HepG2 (cell line): Measurements from ENCODE around the gene JOSD1. TPM values are rescaled to one million over a fixed set of nuclear protein-coding genes. Genes with fewer than 3 reads are reported as not detected.

ENCODE experiments used
- ATAC-seq: fragments of 200-7000 bp; cut with Tn5 transposase; 3 replicates; pipeline ENCODE4 v1.9.1; 2020; ENCODE audit warnings: mild to moderate bottlenecking, moderate library complexity
- BruUV-seq: library from RNA; stranded (reverse); fragments of 400-500 nt; replicated peaks from 2 replicates; lab custom pipeline; 2021; lab: Mats Ljungman, UMichigan
- CTCF ChIA-PET: fragments of 300-600 bp; formaldehyde crosslinking; extraction: SDS; loops from one replicate; lab custom pipeline; 2021; ENCODE audit warnings: low total read pairs, inconsistent platforms, low intra/inter-chr PET ratio; lab: Yijun Ruan, JAX
- POLR2A ChIA-PET: fragments of 350-600 bp; sonication (Branson Sonifier 250); formaldehyde crosslinking; loops from one replicate; lab custom pipeline; 2020; ENCODE audit warnings: antibody characterized with exemption, inconsistent platforms; lab: Yijun Ruan, JAX
- DNase-seq: peaks from one replicate; pipeline ENCODE4 v3.0.0-alpha.2; 2015; ENCODE audit warnings: low spot score
- FAIRE-seq: peaks from 3 replicates; lab custom pipeline; 2011; peaks lifted over from hg19 to GRCh38; lab: Jason Lieb, UNC
- H2AFZ ChIP-seq: one replicate; pipeline ENCODE4 v1.6.1; 2011; ENCODE audit warnings: low read length, inconsistent platforms
- H3K27ac ChIP-seq: fragments of 300-600 bp; 3 replicates; pipeline ENCODE4 v1.8.0; 2011; ENCODE audit warnings: mixed run types, mild to moderate bottlenecking, mixed read lengths, low read length, inconsistent platforms; ENCODE audit not compliant: insufficient read depth; ENCODE audit errors: extremely low read length
- H3K27me3 ChIP-seq, 2 experiments: fragments of 200-600 bp in 1 of 2; 2 replicates in 1 of 2; 3 replicates in 1 of 2; pipeline versions ENCODE4 v1.6.0 to v1.8.0; 2011; ENCODE audit warnings: low read length in 2 of 2, mild to moderate bottlenecking in 2 of 2, moderate library complexity in 2 of 2, inconsistent platforms in 1 of 2; ENCODE audit not compliant: insufficient read depth in 2 of 2, control insufficient read depth in 1 of 2
- H3K36me3 ChIP-seq, 2 experiments: fragments of 200-600 bp in 1 of 2; replicated peaks in 1 of 2; 2 replicates in 1 of 2; 3 replicates in 1 of 2; pipeline versions ENCODE4 v1.5.1 to v1.8.0; 2011; ENCODE audit warnings: low read length in 2 of 2, inconsistent platforms in 1 of 2; ENCODE audit not compliant: insufficient read depth in 2 of 2, control insufficient read depth in 1 of 2
- H3K4me1 ChIP-seq: 2 replicates; pipeline ENCODE4 v1.5.1; 2012; ENCODE audit warnings: low read length, inconsistent platforms; ENCODE audit not compliant: insufficient read depth
- H3K4me2 ChIP-seq: 2 replicates; pipeline ENCODE4 v1.6.0; 2011; ENCODE audit warnings: low read depth, low read length, inconsistent platforms
- H3K4me3 ChIP-seq, 3 experiments: fragments of 200-600 bp in 1 of 3; sonication (generic), shearing (Covaris generic) in 1 of 3; replicated peaks in 1 of 3; 2 replicates each; pipeline ENCODE4 v1.5.1; 2011 to 2016; ENCODE audit warnings: low read length in 3 of 3, inconsistent platforms in 2 of 3, low read depth in 2 of 3, mild to moderate bottlenecking in 2 of 3, control low read depth in 1 of 3, mixed read lengths in 1 of 3; ENCODE audit not compliant: insufficient read depth in 1 of 3
- H3K79me2 ChIP-seq: one replicate; pipeline ENCODE4 v1.6.1; 2011; ENCODE audit warnings: low read length, inconsistent platforms; ENCODE audit not compliant: insufficient read depth
- H3K9ac ChIP-seq: 2 replicates; pipeline ENCODE4 v1.6.0; 2011; ENCODE audit warnings: mild to moderate bottlenecking, low read depth, low read length, inconsistent platforms; ENCODE audit not compliant: insufficient read depth
- H3K9me3 ChIP-seq: 2 replicates; pipeline ENCODE4 v1.5.1; 2012; ENCODE audit warnings: mild to moderate bottlenecking, low read length
- H4K20me1 ChIP-seq: 2 replicates; pipeline ENCODE4 v1.6.0; 2011; ENCODE audit warnings: inconsistent platforms, mild to moderate bottlenecking, low read length, moderate library complexity; ENCODE audit not compliant: insufficient read depth
- FOSL2 ChIP-seq: sonication (generic); formaldehyde crosslinking; IDR thresholded peaks from 2 replicates; pipeline ENCODE4 v1.4.0; 2020; ENCODE audit warnings: missing genetic modification reagents
- KLF12 ChIP-seq: sonication (generic); formaldehyde crosslinking; IDR thresholded peaks from 2 replicates; pipeline ENCODE4 v1.4.0; 2020; ENCODE audit warnings: missing genetic modification reagents, borderline replicate concordance
- KLF6 ChIP-seq: IDR thresholded peaks from 2 replicates; pipeline ENCODE4 v1.8.0; 2016; ENCODE audit warnings: missing biosample characterization, missing genetic modification reagents
- MAFF ChIP-seq: IDR thresholded peaks from 2 replicates; pipeline ENCODE4 v1.6.1; 2011; ENCODE audit warnings: low read depth, low read length, improper control_type of control experiment
- MIER3 ChIP-seq: IDR thresholded peaks from 2 replicates; pipeline ENCODE4 v1.6.1; 2016; ENCODE audit warnings: missing compliant biosample characterization, borderline replicate concordance
- NBN ChIP-seq: fragments of 450-650 bp; conservative IDR thresholded peaks from 2 replicates; pipeline ENCODE4 v1.6.1; 2017
- PCBP2 ChIP-seq: fragments of 200-400 bp; formaldehyde crosslinking; optimal IDR thresholded peaks from 2 replicates; pipeline ENCODE3; 2018; ENCODE audit warnings: low read length, low read depth; ENCODE audit not compliant: poor library complexity, severe bottlenecking
- RBM22 ChIP-seq: fragments of 200-400 bp; formaldehyde crosslinking; optimal IDR thresholded peaks from 2 replicates; pipeline ENCODE3; 2017; ENCODE audit warnings: mild to moderate bottlenecking, low read length, moderate library complexity
- SALL2 ChIP-seq: sonication (generic); formaldehyde crosslinking; IDR thresholded peaks from 2 replicates; pipeline ENCODE4 v1.8.1; 2023; ENCODE audit warnings: mild to moderate bottlenecking, missing genetic modification reagents, inconsistent platforms
- THAP7 ChIP-seq: sonication (generic); formaldehyde crosslinking; IDR thresholded peaks from 2 replicates; pipeline ENCODE4 v1.8.1; 2023; ENCODE audit warnings: mild to moderate bottlenecking, missing genetic modification reagents
- ZNF331 ChIP-seq: sonication (generic); formaldehyde crosslinking; IDR thresholded peaks from 2 replicates; pipeline ENCODE4 v1.4.0; 2020; ENCODE audit warnings: missing genetic modification reagents
- ZNF574 ChIP-seq: sonication (generic); formaldehyde crosslinking; IDR thresholded peaks from 2 replicates; pipeline ENCODE4 v1.4.0; 2020; ENCODE audit warnings: missing genetic modification reagents
- ZNF780A ChIP-seq: sonication (generic); formaldehyde crosslinking; IDR thresholded peaks from 2 replicates; pipeline ENCODE4 v1.8.0; 2022; ENCODE audit warnings: mild to moderate bottlenecking, missing genetic modification reagents, moderate library complexity
- WGBS: methylation state at CpG from one replicate; pipeline ENCODE4 v1.1.6; 2017; ENCODE audit warnings: low lambda C conversion rate; 5-methylcytosine and 5-hydroxymethylcytosine counted together
- in situ Hi-C: cut with HindIII; loops from 2 replicates; pipeline ENCODE4 v1.10.0; 2017; ENCODE audit warnings: low pct_unique_long_range_greater_than_20kb; ENCODE audit not compliant: extremely low pct_ligation_motif_present
- intact Hi-C: fragments of 100-400 bp; cut with micrococcal nuclease; formaldehyde crosslinking; loops from one replicate; pipeline ENCODE4 v1.10.0; 2022; ENCODE audit not compliant: unreplicated experiment
- polyA plus RNA-seq, 8 experiments: library from polyadenylated mRNA; depleted of rRNA in 3 of 8; stranded (reverse) in 7 of 8; unstranded in 1 of 8; fragments of >200 nt; fragmentation: Illumina TruSeq in 4 of 8; extraction: Trizol in 4 of 8; gene quantifications; 2 replicates each; pipeline versions ENCODE4 v1.2.1 to v1.2.3, GENCODE V29; 2011 to 2016; ENCODE audit warnings: low read depth in 4 of 8, missing spikeins in 1 of 8, mixed read lengths in 1 of 8; ENCODE audit not compliant: insufficient read depth in 1 of 8
- total RNA-seq, 5 experiments: library from RNA; depleted of rRNA; stranded (reverse); fragments of >200 nt; fragmentation: Illumina TruSeq; extraction: Trizol; gene quantifications; 2 replicates each; pipeline ENCODE4 v1.2.3, GENCODE V29; 2016; ENCODE audit warnings: low read depth in 1 of 5
- TF ChIP-seq, protein P1 (sequence below): sonication (generic); IDR thresholded peaks from 2 replicates; pipeline ENCODE4 v1.6.1; 2016; ENCODE audit warnings: low read depth, borderline replicate concordance
- TF ChIP-seq, protein P2 (sequence below): sonication (generic); formaldehyde crosslinking; IDR thresholded peaks from 2 replicates; pipeline ENCODE4 v1.4.0; 2020; ENCODE audit warnings: missing genetic modification reagents

The JOSD1 gene
- total and polyA plus RNA-seq, 2 of the 13 experiments (the other 11 are each of a cell fraction or from before 2014, with no cell fraction given) = 31.7 to 38.4 TPM

DNA sequence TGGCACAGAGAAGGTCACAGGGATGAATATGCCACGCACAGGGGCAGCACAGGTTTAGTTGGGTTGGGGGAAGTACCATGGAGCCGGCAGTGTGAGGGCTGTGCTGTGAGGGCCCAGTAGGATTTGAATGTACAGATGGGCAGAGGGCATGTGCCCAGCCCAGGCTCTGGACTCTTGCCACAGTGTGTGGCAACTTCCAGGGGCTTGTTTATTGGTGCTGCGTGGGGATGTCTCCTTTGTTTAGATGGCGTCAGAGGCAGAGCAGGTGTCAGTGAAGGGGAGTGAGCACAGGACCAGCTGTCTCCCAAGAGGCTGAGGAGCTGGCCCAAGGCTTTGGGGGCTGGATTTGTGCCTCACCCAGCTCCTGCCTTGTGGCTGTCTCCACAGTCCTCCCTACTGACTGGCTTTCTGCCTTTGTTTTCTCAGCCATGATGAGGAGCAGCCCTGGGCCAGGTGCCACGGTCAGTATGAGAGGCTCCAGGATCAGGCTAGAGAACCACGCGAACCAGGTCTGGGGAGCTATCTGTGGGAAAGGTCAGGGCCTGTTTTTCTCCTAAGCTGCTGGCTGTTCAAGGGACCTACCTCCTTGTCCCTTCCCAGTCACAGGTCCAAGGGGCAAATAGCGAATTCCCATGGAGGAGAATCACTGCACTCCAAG is 33.1 kb upstream of the JOSD1 start:
- Histone ChIP-seq H3K27ac (peak overlapping the region; percentile 15), H3K9me3 (no peaks in the 10 kb centered on the region), H3K79me2 (no peaks in the 10 kb centered on the region), H3K4me3 (no peak overlapping the region), H3K27me3 (no peaks in the 10 kb centered on the region; a peak in 1 of 5 replicates), H4K20me1 (peaks cover 11% of the 10 kb centered on the region; the same call in 1 of the 2 replicates), H3K4me2 (no peak overlapping the region), H3K4me1 (peaks cover 17% of the 10 kb centered on the region), H2AFZ (no peak overlapping the region), H3K36me3 (peaks cover 28 to 54% of the 10 kb centered on the region in 2 experiments), H3K9ac (no peak overlapping the region)
- FAIRE-seq (no peak), DNase-seq (no peak), ATAC-seq (peak; percentile 1; the same call in 1 of the 3 replicates)
- ChIA-PET POLR2A (interaction anchor here (0.8 to 3.4 kb wide), 5 partner anchors 13 to 32 kb away, joined by 3 to 22 read pairs (median 4); no protein-coding TSS in a partner anchor), CTCF (interaction anchor here (1.2 to 2.4 kb wide), 2 partner anchors 32 to 135 kb away, joined by 3 to 9 read pairs; no protein-coding TSS in a partner anchor)
- in situ Hi-C loops = no loop called here
- 78% methylated on average over 4 of the region's 8 CpGs for WGBS
- intact Hi-C loops = loop anchor here (1.0 kb wide), 1 partner anchor 32 kb away; no protein-coding TSS in a partner anchor
- BruUV-seq = TSS peak; percentile 8
- TF ChIP-seq ZNF574 (CRISPR knock-in tag) = no peak
- no peak for TF ChIP-seq FOSL2 (CRISPR knock-in tag)
- TF ChIP-seq, protein P1, sequence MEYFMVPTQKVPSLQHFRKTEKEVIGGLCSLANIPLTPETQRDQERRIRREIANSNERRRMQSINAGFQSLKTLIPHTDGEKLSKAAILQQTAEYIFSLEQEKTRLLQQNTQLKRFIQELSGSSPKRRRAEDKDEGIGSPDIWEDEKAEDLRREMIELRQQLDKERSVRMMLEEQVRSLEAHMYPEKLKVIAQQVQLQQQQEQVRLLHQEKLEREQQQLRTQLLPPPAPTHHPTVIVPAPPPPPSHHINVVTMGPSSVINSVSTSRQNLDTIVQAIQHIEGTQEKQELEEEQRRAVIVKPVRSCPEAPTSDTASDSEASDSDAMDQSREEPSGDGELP = no peak
- TF ChIP-seq MIER3 = no peak
- no peak for TF ChIP-seq ZNF780A (CRISPR knock-in tag)
- TF ChIP-seq, protein P2, sequence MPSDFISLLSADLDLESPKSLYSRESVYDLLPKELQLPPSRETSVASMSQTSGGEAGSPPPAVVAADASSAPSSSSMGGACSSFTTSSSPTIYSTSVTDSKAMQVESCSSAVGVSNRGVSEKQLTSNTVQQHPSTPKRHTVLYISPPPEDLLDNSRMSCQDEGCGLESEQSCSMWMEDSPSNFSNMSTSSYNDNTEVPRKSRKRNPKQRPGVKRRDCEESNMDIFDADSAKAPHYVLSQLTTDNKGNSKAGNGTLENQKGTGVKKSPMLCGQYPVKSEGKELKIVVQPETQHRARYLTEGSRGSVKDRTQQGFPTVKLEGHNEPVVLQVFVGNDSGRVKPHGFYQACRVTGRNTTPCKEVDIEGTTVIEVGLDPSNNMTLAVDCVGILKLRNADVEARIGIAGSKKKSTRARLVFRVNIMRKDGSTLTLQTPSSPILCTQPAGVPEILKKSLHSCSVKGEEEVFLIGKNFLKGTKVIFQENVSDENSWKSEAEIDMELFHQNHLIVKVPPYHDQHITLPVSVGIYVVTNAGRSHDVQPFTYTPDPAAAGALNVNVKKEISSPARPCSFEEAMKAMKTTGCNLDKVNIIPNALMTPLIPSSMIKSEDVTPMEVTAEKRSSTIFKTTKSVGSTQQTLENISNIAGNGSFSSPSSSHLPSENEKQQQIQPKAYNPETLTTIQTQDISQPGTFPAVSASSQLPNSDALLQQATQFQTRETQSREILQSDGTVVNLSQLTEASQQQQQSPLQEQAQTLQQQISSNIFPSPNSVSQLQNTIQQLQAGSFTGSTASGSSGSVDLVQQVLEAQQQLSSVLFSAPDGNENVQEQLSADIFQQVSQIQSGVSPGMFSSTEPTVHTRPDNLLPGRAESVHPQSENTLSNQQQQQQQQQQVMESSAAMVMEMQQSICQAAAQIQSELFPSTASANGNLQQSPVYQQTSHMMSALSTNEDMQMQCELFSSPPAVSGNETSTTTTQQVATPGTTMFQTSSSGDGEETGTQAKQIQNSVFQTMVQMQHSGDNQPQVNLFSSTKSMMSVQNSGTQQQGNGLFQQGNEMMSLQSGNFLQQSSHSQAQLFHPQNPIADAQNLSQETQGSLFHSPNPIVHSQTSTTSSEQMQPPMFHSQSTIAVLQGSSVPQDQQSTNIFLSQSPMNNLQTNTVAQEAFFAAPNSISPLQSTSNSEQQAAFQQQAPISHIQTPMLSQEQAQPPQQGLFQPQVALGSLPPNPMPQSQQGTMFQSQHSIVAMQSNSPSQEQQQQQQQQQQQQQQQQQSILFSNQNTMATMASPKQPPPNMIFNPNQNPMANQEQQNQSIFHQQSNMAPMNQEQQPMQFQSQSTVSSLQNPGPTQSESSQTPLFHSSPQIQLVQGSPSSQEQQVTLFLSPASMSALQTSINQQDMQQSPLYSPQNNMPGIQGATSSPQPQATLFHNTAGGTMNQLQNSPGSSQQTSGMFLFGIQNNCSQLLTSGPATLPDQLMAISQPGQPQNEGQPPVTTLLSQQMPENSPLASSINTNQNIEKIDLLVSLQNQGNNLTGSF (CRISPR knock-in tag) = no peak
- TF ChIP-seq PCBP2 = no peak
- TF ChIP-seq THAP7 = no peak
- TF ChIP-seq MAFF = no peak
- TF ChIP-seq SALL2 (CRISPR knock-in tag) = no peak
- no peak for TF ChIP-seq ZNF331
- no peak for TF ChIP-seq KLF6 (CRISPR knock-in tag)
- peak; percentile 47 for TF ChIP-seq RBM22
- no peak for TF ChIP-seq KLF12 (CRISPR knock-in tag)
- no peak for TF ChIP-seq NBN
